Measurements from ENCODE around the gene SLC35B1.
"Not testable (repeated sequence)": the region's sequence is repeated elsewhere in the genome, so short reads cannot be mapped to it uniquely, and the experiment has no call there.

SLC35B1 gene

GRCh38 chr17:49731435-49731831 lies 23.7 kb upstream of the SLC35B1 start:
- DNase-seq, result no peak

DNA sequence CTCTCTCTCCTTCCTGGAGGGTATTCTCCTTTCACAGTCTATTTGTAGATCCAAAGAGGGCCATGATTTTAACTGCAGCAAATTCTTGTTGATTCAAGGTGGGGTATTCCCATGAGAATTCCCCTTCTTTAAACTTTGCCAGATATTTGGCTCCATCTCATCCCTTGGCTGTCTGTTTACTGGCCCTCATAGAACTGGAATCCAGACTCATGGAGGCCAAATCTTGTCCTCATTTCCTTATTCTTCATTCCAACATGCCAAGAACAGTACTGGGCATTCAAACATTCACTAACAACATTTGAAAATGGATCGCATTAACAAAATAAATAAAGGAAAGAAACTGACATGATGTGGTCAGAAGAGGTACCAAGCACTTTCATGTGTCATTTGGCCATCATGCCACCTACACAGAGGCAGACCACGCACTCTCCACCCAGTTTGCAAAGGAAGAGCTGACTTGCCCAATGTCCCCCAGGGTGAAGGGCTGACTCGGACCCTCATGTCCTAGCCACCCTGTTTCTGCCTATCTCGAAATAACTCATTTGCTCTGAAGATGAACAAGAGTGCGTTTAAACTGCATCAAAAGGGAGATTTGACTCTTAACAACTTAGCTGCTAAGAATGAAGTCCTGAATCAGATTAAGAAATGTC lies 23.1 kb upstream of the SLC35B1 start:
- DNase-seq, result no peak

- DNase-seq, result no peak
Measured at GRCh38 chr17:49730078-49730784, 22.5 kb upstream of the SLC35B1 start.

DNA sequence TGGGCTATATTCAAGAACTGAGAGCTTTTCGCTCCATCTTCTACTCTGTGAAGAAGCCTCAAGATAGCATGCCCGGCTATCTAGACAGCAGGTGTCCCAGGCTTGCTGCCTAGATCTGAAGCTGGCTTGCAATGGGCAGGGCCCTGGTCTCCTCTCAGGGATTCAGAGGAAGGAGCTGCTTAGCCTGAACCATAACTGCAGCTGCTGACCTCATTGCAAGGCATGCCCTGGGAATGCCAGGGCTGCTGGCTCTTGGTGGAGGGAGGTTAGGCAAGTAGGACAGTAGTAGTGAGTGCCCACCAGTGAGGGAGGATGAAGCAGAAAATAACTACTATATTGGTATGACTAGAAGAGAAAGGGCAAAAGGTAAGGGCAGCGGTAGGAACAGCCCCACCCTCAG lies 21.3 kb upstream of the SLC35B1 start:
- no peak for DNase-seq

DNA sequence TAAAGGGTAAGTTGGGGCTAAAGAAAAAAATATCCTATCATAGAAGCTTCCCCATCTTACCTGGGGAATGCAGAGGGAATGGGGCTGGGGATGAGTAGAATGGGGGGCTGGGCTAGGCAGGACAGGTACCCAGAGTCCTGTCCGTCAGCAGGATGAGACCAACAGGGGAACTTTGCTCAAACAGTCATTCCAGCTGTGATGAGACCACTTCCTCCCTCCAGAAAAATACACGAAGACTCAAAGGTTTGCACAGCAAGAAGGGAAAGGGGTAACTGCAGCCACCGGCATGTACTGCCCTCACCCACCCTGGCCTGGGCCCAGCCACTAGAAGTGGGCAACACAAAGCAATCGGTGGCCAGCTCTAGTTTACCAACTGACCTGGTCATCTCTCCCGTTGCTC lies 20.7 kb upstream of the SLC35B1 start:
- no peak for DNase-seq

DNA sequence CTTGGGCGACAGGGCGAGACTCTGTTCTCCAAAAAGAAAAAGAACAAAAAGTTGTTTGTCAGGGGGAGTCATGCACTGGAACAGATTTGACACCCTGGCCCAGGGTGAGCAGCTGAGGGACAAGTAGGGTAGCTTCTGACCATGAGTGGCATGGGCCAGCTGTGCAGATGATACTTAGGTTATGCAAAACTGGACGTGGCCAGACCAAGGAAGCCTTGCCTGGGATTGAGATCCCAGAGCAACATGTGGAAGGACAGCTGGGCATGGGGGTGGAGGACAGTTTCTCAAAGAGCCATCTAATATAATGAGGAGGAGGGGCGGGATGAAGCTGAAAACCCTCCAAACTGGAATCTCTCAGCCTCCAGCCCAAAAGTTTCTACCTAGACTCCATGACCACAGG lies 19.6 kb upstream of the SLC35B1 start:
- DNase-seq, result no peak

DNA sequence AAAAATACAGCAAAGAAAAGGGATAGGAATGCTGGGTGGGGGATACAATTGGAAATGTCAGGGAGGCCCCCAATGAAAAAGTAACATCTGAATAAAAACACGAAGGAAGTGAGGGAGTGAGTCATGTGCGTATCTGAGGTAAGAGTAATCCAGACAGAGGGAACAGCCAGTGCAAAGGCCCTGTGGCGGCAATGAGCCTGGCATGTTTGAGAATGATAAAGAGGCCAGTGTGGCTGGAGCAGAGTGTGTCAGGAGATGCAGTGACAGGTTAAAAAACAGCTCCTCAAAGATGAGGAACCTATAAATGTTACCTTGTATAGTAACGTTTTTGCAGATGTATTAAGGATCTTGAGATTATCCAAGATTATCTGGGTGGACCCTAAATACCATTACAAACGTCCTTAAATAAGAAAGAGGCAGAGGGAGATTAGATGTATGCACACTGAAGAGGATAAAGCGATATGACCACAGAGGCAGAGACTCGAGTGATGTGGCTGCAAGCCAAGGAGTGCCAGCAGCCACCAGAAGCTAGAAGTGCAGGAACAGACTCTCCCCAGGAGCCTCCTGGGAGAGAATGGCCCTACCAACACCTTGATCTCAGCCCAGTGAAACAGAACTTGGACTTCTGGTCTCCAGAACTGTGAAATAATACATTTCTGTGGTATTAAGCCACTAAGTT lies 17.8 kb upstream of the SLC35B1 start:
- peak; percentile 88 for DNase-seq

- DNase-seq, result not testable (repeated sequence)
Measured at GRCh38 chr17:49724552-49724951, 16.8 kb upstream of the SLC35B1 start.

GRCh38 chr17:49723423-49723822 lies 15.7 kb upstream of the SLC35B1 start:
- DNase-seq, result no peak

DNA sequence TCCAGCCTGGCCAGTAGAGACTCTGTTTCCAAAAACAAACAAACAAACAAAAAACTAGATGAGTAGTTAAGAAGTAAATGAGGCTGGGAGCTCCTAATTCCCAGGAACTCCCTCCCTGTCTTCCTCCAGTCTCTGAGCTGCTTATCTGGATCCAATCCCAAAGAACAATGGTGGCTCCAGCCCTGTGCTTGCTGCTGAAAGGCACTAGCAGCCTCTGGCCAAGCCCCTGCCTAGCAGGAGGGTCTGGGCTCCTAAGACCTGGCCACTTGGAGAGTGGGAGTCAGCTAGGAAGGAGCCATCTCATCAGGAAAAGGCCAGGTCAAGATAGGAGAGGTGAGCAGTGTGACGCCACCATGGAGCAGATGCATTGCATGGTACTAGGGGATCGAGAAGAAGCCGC lies 14.3 kb upstream of the SLC35B1 start:
- DNase-seq, result no peak

- DNase-seq, result no peak
Measured at GRCh38 chr17:49717371-49717861, 9.7 kb upstream of the SLC35B1 start.

DNA sequence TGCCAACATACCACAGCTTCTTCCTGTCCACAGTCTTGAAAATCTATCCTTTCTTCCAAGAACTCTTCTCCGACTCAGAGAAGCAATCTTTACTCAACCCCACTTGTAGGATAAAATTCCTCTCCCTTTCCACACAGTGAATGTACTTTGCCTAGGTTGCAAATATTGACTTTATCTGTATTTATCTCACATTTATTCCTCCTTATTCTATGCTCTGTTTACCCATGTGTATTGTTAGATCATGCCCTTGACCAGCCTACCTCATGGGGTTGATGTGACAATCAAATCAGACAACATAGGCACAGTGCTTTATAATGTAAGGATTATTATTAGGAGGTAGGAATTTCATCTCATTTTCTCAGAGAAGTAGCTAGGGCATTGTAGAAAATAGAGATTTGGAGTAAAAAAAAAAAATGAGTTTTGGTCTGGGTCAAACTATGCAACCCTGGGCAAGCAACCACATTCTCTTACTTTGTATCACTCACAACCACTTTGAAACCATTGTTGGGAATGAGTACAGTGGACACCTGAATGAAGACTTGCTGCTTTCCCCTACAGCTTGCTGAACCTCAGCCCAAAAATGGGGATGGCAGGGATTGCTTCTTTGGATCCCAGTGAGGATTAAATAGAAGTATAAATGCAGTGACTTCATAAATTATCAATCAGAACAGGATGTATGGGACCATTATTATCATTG lies 9.1 kb upstream of the SLC35B1 start:
- DNase-seq, result no peak

DNA sequence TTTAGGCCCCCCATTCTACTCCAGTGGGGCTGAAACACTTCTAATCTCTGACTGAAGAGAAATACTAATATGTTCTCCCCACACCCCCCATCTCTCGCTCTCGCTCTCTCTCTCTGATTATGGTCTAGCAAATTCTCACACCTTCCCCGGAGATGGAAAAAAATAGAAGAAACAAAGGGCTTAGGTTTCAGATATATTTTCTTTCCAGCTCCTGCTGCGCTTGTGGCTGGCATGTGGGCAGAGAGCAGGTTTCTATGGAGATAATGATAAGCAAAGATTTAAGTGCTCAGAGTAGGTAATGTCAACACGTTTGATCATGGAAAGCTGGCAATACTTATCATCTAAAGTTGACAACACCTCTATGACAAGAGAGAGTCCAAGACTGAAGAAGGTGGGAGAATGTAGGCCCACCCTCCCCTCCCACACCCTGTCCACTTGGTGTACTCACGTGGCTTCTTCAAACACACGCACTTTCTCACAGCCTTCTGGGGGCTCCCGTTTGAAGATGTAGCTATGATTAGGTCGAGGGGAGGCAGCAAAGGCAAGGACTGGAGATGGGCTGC lies 8.0 kb upstream of the SLC35B1 start:
- DNase-seq, result no peak

DNA sequence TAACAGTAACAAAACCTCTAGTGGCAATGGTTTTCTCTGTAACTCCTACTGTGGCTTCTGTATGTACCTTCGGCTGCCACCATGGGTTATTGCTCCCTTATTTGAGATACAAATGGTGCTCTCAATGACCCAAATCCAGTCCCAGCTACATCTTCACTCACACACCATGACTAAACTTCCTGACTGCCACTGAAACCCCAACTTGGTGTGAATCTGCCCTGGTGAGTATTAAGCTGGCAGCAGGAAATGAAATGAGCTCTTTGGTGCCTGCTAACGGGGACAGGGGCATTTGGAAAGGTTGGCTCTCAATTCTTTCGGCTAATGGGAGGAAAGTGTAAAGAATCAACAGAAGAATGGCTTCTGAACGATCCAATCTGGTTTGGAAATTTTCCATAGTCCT lies 7.5 kb upstream of the SLC35B1 start:
- DNase-seq, result no peak

DNA sequence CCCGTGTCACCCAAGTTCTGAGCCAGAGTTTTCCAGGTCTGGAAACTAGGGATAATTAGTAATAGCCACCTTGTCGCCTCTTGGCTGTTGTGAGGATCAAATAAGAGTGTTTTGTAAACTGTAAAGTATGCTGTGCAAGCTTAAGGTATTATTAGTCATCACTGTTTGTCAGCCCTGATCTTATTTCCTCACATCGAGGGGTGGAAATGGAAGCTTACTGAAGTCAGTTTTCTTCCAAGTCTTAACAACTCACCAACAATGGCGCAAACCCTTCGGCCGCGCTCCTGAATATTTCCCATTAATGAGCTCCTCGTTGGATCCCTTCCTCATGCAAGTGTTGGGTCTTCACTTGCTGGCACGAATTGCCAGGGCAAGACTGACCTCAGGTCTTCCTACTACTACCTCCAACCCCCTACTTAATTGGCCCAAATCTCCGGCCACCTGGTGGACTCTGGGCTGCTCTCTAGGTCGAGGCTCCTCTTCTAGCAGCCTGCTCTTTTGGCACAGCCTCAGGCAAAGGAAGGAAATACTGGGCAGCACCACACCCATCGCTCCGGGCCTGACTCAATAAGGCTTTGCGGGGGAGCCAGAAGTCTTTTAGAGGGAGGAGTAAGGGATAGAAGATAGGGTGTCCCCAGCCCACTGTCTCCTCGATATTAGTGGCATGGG lies 885 bp upstream of the SLC35B1 start:
- DNase-seq, result peak; percentile 89

GRCh38 chr17:49707246-49707607 lies 537 bp downstream of the SLC35B1 start:
- DNase-seq, result peak; percentile 32

- no peak for DNase-seq
Measured at GRCh38 chr17:49705254-49705653, 2.5 kb downstream of the SLC35B1 start.

DNA sequence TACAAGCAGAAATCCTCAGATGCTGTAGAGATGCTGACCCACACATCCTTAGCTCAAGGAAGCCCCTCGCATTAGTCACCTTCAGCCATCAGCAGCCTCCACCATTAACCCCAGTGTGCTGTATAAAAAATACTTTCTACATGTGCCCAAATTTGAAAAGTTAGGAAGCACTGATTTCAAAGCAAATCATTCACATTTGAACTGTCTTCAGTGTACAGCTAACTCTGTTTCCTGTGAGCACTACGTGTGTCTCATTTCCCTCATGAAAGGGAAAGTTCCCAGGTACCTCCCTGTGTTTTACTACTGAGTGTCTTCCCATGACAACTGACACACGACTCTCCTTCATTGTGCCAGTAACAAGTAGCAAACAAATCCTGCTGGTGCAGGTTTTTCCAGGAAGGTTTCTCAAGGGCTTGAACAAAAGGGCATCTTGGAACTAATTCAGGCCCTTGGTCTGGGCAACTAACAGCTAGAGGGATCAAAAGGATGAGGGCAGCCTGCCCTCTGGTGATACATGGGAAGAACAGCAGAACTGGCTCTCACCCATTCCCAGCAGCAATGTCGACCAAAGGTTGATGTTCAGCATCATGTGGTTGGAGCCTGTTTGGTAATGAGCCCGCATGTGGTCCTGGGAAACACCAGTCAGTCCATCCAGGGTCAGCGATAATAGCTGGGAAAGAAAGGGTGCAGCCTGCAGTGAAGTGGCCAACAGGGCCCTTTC lies 4.0 kb downstream of the SLC35B1 start:
- DNase-seq, result peak; percentile 59

GRCh38 chr17:49700960-49701359 lies 6.8 kb downstream of the SLC35B1 start:
- DNase-seq, result no peak

DNA sequence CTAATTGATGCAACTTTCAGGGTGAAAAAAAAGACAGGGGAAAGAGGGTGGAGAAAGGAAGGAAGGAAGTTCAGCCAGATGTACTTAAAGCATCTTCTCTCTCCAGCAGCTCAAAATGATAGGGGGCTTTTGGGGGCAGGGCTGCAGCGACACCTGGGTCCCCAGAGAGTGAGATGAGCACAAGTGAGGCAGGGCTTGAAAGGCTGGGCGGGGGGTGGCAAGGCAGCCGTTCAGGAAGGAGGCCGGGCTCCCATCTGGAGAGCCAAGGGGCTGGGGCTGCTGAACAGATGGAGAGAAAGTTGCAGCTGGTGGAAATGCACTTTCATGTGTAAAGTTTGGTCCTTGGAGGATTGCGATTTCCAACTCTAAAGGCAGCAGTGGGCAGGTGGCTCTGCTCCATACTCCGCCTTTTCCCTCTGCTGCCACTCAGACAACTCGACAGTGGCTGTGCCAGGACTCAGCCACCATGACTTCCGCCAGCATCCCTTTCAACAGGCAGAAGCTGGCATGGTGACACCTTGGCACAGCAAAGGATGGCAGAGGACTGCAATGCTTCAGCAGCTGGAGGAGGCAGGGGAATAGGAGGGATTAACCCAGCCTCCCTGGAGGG lies 7.7 kb downstream of the SLC35B1 start:
- no peak for DNase-seq

GRCh38 chr17:49698005-49698404 lies 9.8 kb downstream of the SLC35B1 start:
- no peak for DNase-seq

Data from hematopoietic multipotent progenitor cell treated with erythropoietin and hydrocortisone succinate and interleukin-3 and kit ligand, for 8 days (in vitro differentiated cells).